Fibroblast of the aortic adventitia (primary cell): ENCODE data around the gene CBFA2T2. TPM values are rescaled to one million over a fixed set of nuclear protein-coding genes. Genes with fewer than 3 reads are reported as not detected.
A peak's percentile ranks its signal among the peaks of the same experiment; 100 is the strongest.

Experiments used
- DNase-seq: peaks from one replicate; pipeline ENCODE4 v3.0.0-alpha.2; 2010; ENCODE audit warnings: low read depth
- H3K4me3 ChIP-seq: 2 replicates; pipeline ENCODE4 v1.5.1; 2011; ENCODE audit warnings: low read depth, mild to moderate bottlenecking, control low read depth, low read length, moderate library complexity
- CTCF ChIP-seq: IDR thresholded peaks from 2 replicates; pipeline ENCODE4 v1.5.1; 2011; ENCODE audit warnings: mild to moderate bottlenecking, low read length, control low read depth, inconsistent platforms; ENCODE audit not compliant: insufficient read depth
- total RNA-seq: library from RNA; depleted of rRNA; stranded (reverse); fragments of >200 nt; gene quantifications from 2 replicates; pipeline ENCODE4 v1.2.3, GENCODE V29; 2012; ENCODE audit warnings: low replicate concordance

CBFA2T2 gene
- total RNA-seq, 1 donor, result 11.7 TPM

GRCh38 chr20:33658510-33658909 lies 168.6 kb downstream of the CBFA2T2 start:
- DNase-seq, result no peak

GRCh38 chr20:33658929-33659328 lies 169.0 kb downstream of the CBFA2T2 start:
- no peak overlapping the region for H3K4me3 ChIP-seq
- no peak for TF ChIP-seq CTCF
- no peak for DNase-seq

More at GRCh38 chr20:33658510-33658909, 168.6 kb downstream of the CBFA2T2 start:
- no peak for TF ChIP-seq CTCF
- H3K4me3 ChIP-seq, result no peak overlapping the region

GRCh38 chr20:33659341-33660034 lies 169.6 kb downstream of the CBFA2T2 start:
- no peak for TF ChIP-seq CTCF
- no peak overlapping the region for H3K4me3 ChIP-seq
- DNase-seq, result no peak

GRCh38 chr20:33660035-33660684 lies 170.3 kb downstream of the CBFA2T2 start:
- H3K4me3 ChIP-seq, result no peak overlapping the region
- TF ChIP-seq CTCF, result no peak
- no peak for DNase-seq

GRCh38 chr20:33660685-33661058 lies 170.8 kb downstream of the CBFA2T2 start:
- DNase-seq, result no peak
- H3K4me3 ChIP-seq, result no peak overlapping the region
- TF ChIP-seq CTCF, result no peak

GRCh38 chr20:33662172-33662571 lies 172.3 kb downstream of the CBFA2T2 start, which contains the start of gene C20orf144:
TSS of gene C20orf144 (plus strand) at chr20:33662327. CDS start at chr20:33662346, 19 bp downstream.
- H3K4me3 ChIP-seq, result peak within 1 kb of the TSS; percentile 77
- TF ChIP-seq CTCF, result no peak
- DNase-seq, result no peak
